ENCODE measurements around the gene ADGRG2. TPM values are rescaled to one million over a fixed set of nuclear protein-coding genes. Genes with fewer than 3 reads are reported as not detected.

ADGRG2 gene, protein sequence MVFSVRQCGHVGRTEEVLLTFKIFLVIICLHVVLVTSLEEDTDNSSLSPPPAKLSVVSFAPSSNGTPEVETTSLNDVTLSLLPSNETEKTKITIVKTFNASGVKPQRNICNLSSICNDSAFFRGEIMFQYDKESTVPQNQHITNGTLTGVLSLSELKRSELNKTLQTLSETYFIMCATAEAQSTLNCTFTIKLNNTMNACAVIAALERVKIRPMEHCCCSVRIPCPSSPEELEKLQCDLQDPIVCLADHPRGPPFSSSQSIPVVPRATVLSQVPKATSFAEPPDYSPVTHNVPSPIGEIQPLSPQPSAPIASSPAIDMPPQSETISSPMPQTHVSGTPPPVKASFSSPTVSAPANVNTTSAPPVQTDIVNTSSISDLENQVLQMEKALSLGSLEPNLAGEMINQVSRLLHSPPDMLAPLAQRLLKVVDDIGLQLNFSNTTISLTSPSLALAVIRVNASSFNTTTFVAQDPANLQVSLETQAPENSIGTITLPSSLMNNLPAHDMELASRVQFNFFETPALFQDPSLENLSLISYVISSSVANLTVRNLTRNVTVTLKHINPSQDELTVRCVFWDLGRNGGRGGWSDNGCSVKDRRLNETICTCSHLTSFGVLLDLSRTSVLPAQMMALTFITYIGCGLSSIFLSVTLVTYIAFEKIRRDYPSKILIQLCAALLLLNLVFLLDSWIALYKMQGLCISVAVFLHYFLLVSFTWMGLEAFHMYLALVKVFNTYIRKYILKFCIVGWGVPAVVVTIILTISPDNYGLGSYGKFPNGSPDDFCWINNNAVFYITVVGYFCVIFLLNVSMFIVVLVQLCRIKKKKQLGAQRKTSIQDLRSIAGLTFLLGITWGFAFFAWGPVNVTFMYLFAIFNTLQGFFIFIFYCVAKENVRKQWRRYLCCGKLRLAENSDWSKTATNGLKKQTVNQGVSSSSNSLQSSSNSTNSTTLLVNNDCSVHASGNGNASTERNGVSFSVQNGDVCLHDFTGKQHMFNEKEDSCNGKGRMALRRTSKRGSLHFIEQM
- 0.11 TPM in 1 of 2 replicates, not detected in the other for total RNA-seq (2014; rRNA removed; shearing (Covaris generic))

DNA sequence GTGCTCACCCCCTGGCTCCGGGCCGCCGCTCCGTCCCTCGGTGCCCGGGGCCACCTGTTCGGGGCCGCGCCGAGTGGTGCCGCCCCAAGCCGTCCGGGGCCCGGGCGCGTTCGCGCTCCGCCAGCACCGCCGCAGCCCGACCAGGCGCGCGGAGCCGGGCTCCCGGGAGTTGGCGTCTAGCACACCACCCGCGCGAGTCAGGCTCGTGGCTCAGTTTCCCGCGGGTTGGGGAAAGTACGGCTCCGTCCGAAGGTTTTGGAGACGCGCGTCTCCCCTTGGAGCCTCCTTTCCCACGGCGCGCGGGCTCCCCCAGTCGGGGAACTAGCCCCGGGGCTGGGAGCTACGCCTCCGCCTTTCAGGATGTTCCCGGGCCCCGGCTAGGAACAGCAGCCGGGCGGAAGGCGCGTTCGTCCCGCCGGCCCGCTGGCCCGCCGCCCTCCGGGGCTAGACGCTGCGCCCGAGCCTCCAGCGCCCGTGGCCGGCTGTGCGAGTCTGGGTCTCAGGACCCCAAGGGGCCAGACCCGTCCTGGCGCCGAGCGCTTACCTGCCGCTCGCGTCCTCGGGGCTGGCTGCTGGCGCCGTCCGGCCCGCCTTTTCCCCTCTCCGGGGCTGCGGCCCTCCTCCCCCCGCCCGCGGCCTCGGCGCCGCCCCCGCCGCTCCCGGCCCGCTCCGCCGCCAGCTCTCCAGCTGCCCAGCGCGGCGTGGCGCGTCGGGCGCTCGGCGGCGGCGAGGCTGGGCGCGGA lies at the start of gene ADGRG2:
Gene ADGRG2, minus strand, starts transcription at position 571 of the 743 bp plus-strand sequence. CDS start 53,634 bp downstream, outside the sequence.
- peaks cover 5% of the 10 kb centered on the region; the same call in 1 of the 2 replicates for H3K27me3 ChIP-seq (replicated peaks)
- H3K36me3 ChIP-seq: no peaks in the 10 kb centered on the region
- H3K4me3 ChIP-seq: peak within 1 kb of the TSS; percentile 28
- no peaks in the 10 kb centered on the region; the same call in 1 of the 2 replicates for H3K4me1 ChIP-seq (replicated peaks)
- H3K27ac ChIP-seq: no peak within 1 kb of the TSS
- H3K9me3 ChIP-seq (replicated peaks): no peaks in the 10 kb centered on the region
- DNase-seq (ENCODE audit: low read depth in 1 of 2, low spot score in 2 of 2): peak; percentile 10 to 43

- Histone ChIP-seq H3K27me3 (replicated peaks) (no peaks in the 10 kb centered on the region), H3K4me3 (no peak overlapping the region), H3K27ac (no peak overlapping the region), H3K36me3 (no peaks in the 10 kb centered on the region), H3K4me1 (replicated peaks) (no peaks in the 10 kb centered on the region), H3K9me3 (replicated peaks) (no peaks in the 10 kb centered on the region)
- no peak for DNase-seq (ENCODE audit: low read depth in 1 of 2, low spot score in 2 of 2)
These were observed 46.3 kb upstream of the ADGRG2 start for GRCh38 chrX:19168609-19169008.

DNA sequence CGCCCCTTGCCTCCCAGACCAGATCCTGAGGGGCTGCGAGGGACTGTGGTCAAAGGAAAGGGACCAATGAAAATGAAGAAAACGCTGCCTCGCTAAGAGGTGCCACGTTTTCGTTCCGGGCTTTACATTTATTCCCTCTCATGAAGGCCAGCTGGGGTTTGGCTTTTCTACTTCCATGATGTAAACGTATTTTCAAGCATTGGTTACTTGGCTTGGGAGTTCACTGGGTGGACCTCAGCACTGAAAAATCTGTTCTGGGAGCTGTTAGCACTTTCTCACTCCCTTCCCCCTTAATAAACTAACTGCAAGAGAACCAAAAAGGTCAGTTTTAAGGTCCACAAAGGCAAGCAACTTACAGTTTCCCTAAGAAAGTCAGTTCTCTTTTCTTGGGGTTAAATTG lies 40.6 kb upstream of the ADGRG2 start:
- Histone ChIP-seq H3K27ac (no peak overlapping the region), H3K4me1 (replicated peaks) (no peaks in the 10 kb centered on the region), H3K4me3 (no peak overlapping the region), H3K9me3 (replicated peaks) (no peaks in the 10 kb centered on the region), H3K36me3 (no peaks in the 10 kb centered on the region), H3K27me3 (replicated peaks) (no peaks in the 10 kb centered on the region)
- DNase-seq (ENCODE audit: low read depth in 1 of 2, low spot score in 2 of 2): no peak

DNA sequence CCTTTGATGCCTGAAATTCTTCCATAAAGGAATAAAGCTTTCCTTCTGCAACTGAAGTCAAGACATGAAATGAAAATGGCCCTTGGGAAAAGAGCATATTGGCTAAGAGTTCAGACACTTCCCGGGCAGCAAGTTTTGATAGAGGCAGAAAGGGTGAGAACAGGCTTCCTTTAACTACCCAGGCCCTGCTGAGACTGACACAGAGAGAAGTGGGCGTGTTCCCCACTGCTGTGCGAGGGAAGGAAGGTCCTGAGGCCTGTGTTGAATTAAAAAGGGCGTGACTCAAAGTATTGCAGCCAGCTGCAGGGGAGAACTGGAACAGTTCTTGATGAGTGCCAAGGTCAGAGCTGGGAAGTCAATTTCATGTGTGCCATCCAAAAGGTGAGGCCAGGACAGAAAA lies 33.9 kb upstream of the ADGRG2 start:
- H3K4me3 ChIP-seq: no peak overlapping the region
- H3K27me3 ChIP-seq (replicated peaks): no peaks in the 10 kb centered on the region
- no peaks in the 10 kb centered on the region for H3K36me3 ChIP-seq
- H3K27ac ChIP-seq: no peak overlapping the region
- no peaks in the 10 kb centered on the region for H3K9me3 ChIP-seq (replicated peaks)
- no peaks in the 10 kb centered on the region for H3K4me1 ChIP-seq (replicated peaks)
- no peak for DNase-seq (ENCODE audit: low read depth in 1 of 2, low spot score in 2 of 2)

GRCh38 chrX:19152762-19153161 lies 30.5 kb upstream of the ADGRG2 start:
- Histone ChIP-seq H3K27me3 (replicated peaks) (no peaks in the 10 kb centered on the region), H3K27ac (no peak overlapping the region), H3K4me3 (no peak overlapping the region), H3K9me3 (replicated peaks) (no peaks in the 10 kb centered on the region), H3K36me3 (no peaks in the 10 kb centered on the region), H3K4me1 (replicated peaks) (no peaks in the 10 kb centered on the region)
- no peak for DNase-seq (ENCODE audit: low read depth in 1 of 2, low spot score in 2 of 2)

DNA sequence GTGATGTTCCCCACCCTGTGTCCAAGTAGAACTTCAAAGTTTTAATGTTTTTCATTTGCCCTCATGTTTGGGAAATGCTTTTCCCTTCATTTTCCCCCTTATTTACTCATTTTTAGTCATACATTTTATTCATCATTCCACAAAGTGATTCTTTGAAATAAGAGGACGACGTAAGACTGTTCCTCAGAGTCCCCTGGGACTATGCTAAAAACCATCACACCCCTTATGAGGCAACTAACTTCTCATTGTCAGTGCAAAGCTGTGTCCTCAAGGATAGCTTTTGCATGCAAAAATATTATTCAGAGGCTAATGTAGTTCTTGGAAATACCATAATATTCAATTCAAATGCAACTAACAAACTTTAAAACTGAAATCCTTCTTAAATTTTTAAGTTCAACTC lies 14.8 kb upstream of the ADGRG2 start:
- Histone ChIP-seq H3K4me1 (replicated peaks) (no peaks in the 10 kb centered on the region), H3K9me3 (replicated peaks) (no peaks in the 10 kb centered on the region), H3K36me3 (no peaks in the 10 kb centered on the region), H3K27me3 (replicated peaks) (no peaks in the 10 kb centered on the region), H3K27ac (no peak overlapping the region), H3K4me3 (no peak overlapping the region)
- no peak for DNase-seq (ENCODE audit: low read depth in 1 of 2, low spot score in 2 of 2)

GRCh38 chrX:19133784-19134183 lies 11.5 kb upstream of the ADGRG2 start:
- no peak overlapping the region for H3K4me3 ChIP-seq
- no peak overlapping the region for H3K27ac ChIP-seq
- DNase-seq (ENCODE audit: low read depth in 1 of 2, low spot score in 2 of 2): no peak
- no peaks in the 10 kb centered on the region for H3K9me3 ChIP-seq (replicated peaks)
- no peaks in the 10 kb centered on the region for H3K36me3 ChIP-seq
- H3K27me3 ChIP-seq (replicated peaks): no peaks in the 10 kb centered on the region
- H3K4me1 ChIP-seq (replicated peaks): no peaks in the 10 kb centered on the region

DNA sequence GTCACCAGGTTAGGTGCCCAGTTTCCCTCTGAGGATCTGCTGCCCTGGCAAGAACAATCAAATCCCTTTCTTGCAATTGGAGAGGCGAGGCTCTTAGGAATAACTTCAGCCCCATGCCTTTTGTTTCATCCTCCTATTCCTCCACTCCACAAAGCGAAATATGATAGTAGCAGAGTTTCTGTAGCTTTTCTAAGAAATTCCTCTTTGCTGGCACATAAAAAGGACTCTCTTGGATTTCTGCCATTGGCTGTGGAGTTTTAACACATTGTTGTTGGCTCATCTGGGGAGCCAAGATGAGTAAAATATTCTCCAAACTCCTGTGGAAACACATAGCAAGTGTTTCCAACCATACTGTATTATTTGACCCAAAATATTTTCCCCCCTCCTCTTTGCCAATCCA lies 11.0 kb upstream of the ADGRG2 start:
- Histone ChIP-seq H3K9me3 (replicated peaks) (no peaks in the 10 kb centered on the region), H3K4me1 (replicated peaks) (no peaks in the 10 kb centered on the region), H3K4me3 (no peak overlapping the region), H3K27ac (no peak overlapping the region), H3K27me3 (replicated peaks) (no peaks in the 10 kb centered on the region), H3K36me3 (no peaks in the 10 kb centered on the region)
- no peak for DNase-seq (ENCODE audit: low read depth in 1 of 2, low spot score in 2 of 2)

DNA sequence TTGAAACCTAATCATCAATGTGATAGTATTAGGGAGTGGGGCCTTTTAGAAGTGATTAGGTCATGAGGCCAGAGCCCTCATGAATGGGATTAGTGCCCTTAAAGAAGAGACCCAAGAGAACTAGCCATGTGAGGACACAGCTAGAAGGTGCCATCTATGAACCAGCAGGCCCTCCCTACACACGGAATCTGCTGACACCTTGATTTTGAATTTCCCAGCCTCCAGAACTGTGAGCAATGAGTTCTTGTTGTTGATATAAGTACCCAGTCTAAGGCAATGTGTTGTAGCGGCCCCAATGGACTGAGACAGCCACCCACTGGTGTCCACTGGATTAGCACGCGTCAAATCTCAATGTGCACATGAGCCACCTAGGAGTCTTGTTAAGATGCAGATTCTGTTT lies 8.4 kb upstream of the ADGRG2 start:
- H3K27ac ChIP-seq: no peak overlapping the region
- H3K4me1 ChIP-seq (replicated peaks): no peaks in the 10 kb centered on the region
- H3K27me3 ChIP-seq (replicated peaks): no peaks in the 10 kb centered on the region
- no peak for DNase-seq (ENCODE audit: low read depth in 1 of 2, low spot score in 2 of 2)
- no peak overlapping the region for H3K4me3 ChIP-seq
- no peaks in the 10 kb centered on the region for H3K9me3 ChIP-seq (replicated peaks)
- H3K36me3 ChIP-seq: no peaks in the 10 kb centered on the region

- Histone ChIP-seq H3K9me3 (replicated peaks) (no peaks in the 10 kb centered on the region), H3K27ac (no peak overlapping the region), H3K36me3 (no peaks in the 10 kb centered on the region), H3K4me3 (no peak overlapping the region), H3K4me1 (replicated peaks) (no peaks in the 10 kb centered on the region), H3K27me3 (replicated peaks) (no peaks in the 10 kb centered on the region)
- no peak for DNase-seq (ENCODE audit: low read depth in 1 of 2, low spot score in 2 of 2)
These were observed 7.4 kb upstream of the ADGRG2 start for GRCh38 chrX:19129694-19130093.

GRCh38 chrX:19127649-19128168 lies 5.4 kb upstream of the ADGRG2 start:
- Histone ChIP-seq H3K27me3 (replicated peaks) (no peaks in the 10 kb centered on the region), H3K27ac (no peak overlapping the region), H3K36me3 (no peaks in the 10 kb centered on the region), H3K4me3 (no peak overlapping the region), H3K9me3 (replicated peaks) (no peaks in the 10 kb centered on the region), H3K4me1 (replicated peaks) (no peaks in the 10 kb centered on the region)
- no peak for DNase-seq (ENCODE audit: low read depth in 1 of 2, low spot score in 2 of 2)

GRCh38 chrX:19122641-19123009 lies 357 bp upstream of the ADGRG2 start:
- Histone ChIP-seq H3K27me3 (replicated peaks) (peaks cover 5% of the 10 kb centered on the region; the same call in 1 of the 2 replicates), H3K27ac (no peak overlapping the region), H3K9me3 (replicated peaks) (no peaks in the 10 kb centered on the region), H3K4me3 (no peak overlapping the region), H3K36me3 (no peaks in the 10 kb centered on the region), H3K4me1 (replicated peaks) (no peaks in the 10 kb centered on the region; the same call in 1 of the 2 replicates)
- no peak for DNase-seq (ENCODE audit: low read depth in 1 of 2, low spot score in 2 of 2)

- DNase-seq (ENCODE audit: low read depth in 1 of 2, low spot score in 2 of 2): no peak
- Histone ChIP-seq H3K4me3 (no peak overlapping the region), H3K4me1 (replicated peaks) (no peaks in the 10 kb centered on the region; the same call in 1 of the 2 replicates), H3K27ac (no peak overlapping the region), H3K36me3 (no peaks in the 10 kb centered on the region), H3K27me3 (replicated peaks) (peaks cover 5% of the 10 kb centered on the region; the same call in 1 of the 2 replicates), H3K9me3 (replicated peaks) (no peaks in the 10 kb centered on the region)
These were observed 802 bp downstream of the ADGRG2 start for GRCh38 chrX:19121466-19121865.

Measured in SJSA1 (cell line).